Activated CD4-positive, alpha-beta memory T cell treated with anti-CD3 and anti-CD28 coated beads for 36 hours (primary cell): Measurements from ENCODE around the gene DLG5. TPM values are rescaled to one million over a fixed set of nuclear protein-coding genes. Genes with fewer than 3 reads are reported as not detected.

Experiments
- CTCF ChIA-PET: fragments of 350-600 bp; sonication (Branson Sonifier 250); formaldehyde crosslinking; loops from one replicate; lab custom pipeline; 2021; ENCODE audit warnings: antibody characterized with exemption, inconsistent platforms; lab: Charles Lee
- POLR2A ChIA-PET: fragments of 350-600 bp; sonication (Branson Sonifier 250); formaldehyde crosslinking; loops from one replicate; lab custom pipeline; 2021; ENCODE audit warnings: antibody characterized with exemption; lab: Charles Lee
- DNase-seq: peaks from one replicate; pipeline ENCODE4 v3.0.0-alpha.2; 2020
- H3K27ac Mint-ChIP-seq: one replicate; pipeline ENCODE4 v1.8.0; 2021; ENCODE audit warnings: mixed read lengths
- H3K27me3 Mint-ChIP-seq: one replicate; pipeline ENCODE4 v1.8.0; 2021; ENCODE audit warnings: mixed read lengths
- H3K36me3 Mint-ChIP-seq: one replicate; pipeline ENCODE4 v1.8.0; 2021; ENCODE audit warnings: mixed read lengths
- H3K4me1 Mint-ChIP-seq: one replicate; pipeline ENCODE4 v1.8.0; 2021; ENCODE audit warnings: low read depth, mixed read lengths
- H3K4me3 Mint-ChIP-seq: one replicate; pipeline ENCODE4 v1.8.0; 2021; ENCODE audit warnings: mild to moderate bottlenecking, mixed read lengths
- H3K9me3 Mint-ChIP-seq: one replicate; pipeline ENCODE4 v1.8.0; 2021; ENCODE audit warnings: mixed read lengths
- intact Hi-C: fragments of 100-400 bp; cut with micrococcal nuclease; formaldehyde crosslinking; loops from one replicate; pipeline ENCODE4 v1.15.1; 2023
- total RNA-seq, 2 experiments: library from RNA; stranded (reverse); gene quantifications; one replicate each; pipeline ENCODE4 v1.2.3, GENCODE V29; 2021

DLG5 gene
- total RNA-seq, 2 experiments from 2014 or later = 2.6 to 2.9 TPM

GRCh38 chr10:77824908-77825307 lies 101.6 kb downstream of the DLG5 start:
- DNase-seq = no peak
- Mint-ChIP-seq H3K27me3 (no peaks in the 10 kb centered on the region), H3K27ac (no peak overlapping the region), H3K36me3 (no peaks in the 10 kb centered on the region), H3K9me3 (no peaks in the 10 kb centered on the region), H3K4me1 (peaks cover 6% of the 10 kb centered on the region), H3K4me3 (no peak overlapping the region)
- CTCF ChIA-PET = no interaction called here
- POLR2A ChIA-PET = no interaction called here
- intact Hi-C loops = no loop called here

- DNase-seq = no peak
- no peak overlapping the region for H3K27ac Mint-ChIP-seq
- ChIA-PET POLR2A (no interaction called here), CTCF (no interaction called here)
- no peaks in the 10 kb centered on the region for H3K27me3 Mint-ChIP-seq
- no peaks in the 10 kb centered on the region for H3K9me3 Mint-ChIP-seq
- peaks cover 6% of the 10 kb centered on the region for H3K4me1 Mint-ChIP-seq
- intact Hi-C loops = no loop called here
- H3K4me3 Mint-ChIP-seq = no peak overlapping the region
- H3K36me3 Mint-ChIP-seq = no peaks in the 10 kb centered on the region
Observed at GRCh38 chr10:77823811-77824542, 102.6 kb downstream of the DLG5 start.

GRCh38 chr10:77821551-77821950 lies 105.0 kb downstream of the DLG5 start:
- CTCF ChIA-PET = interaction anchor here (1.0 to 1.3 kb wide), 2 partner anchors 15 to 25 kb away, joined by 4 to 5 read pairs; no protein-coding TSS in a partner anchor
- Mint-ChIP-seq H3K9me3 (no peaks in the 10 kb centered on the region), H3K27me3 (no peaks in the 10 kb centered on the region), H3K36me3 (no peaks in the 10 kb centered on the region), H3K4me3 (no peak overlapping the region), H3K4me1 (peaks cover 6% of the 10 kb centered on the region), H3K27ac (no peak overlapping the region)
- intact Hi-C loops = no loop called here
- no peak for DNase-seq
- POLR2A ChIA-PET = no interaction called here

- peaks cover 6% of the 10 kb centered on the region for H3K4me1 Mint-ChIP-seq
- no peak overlapping the region for H3K4me3 Mint-ChIP-seq
- CTCF ChIA-PET = interaction anchor here (1.0 to 1.3 kb wide), 3 partner anchors 16 to 102 kb away, joined by 3 to 5 read pairs (median 4); no protein-coding TSS in a partner anchor
- H3K27ac Mint-ChIP-seq = no peak overlapping the region
- POLR2A ChIA-PET = no interaction called here
- no peaks in the 10 kb centered on the region for H3K27me3 Mint-ChIP-seq
- no peak for DNase-seq
- intact Hi-C loops = no loop called here
- H3K36me3 Mint-ChIP-seq = no peaks in the 10 kb centered on the region
- no peaks in the 10 kb centered on the region for H3K9me3 Mint-ChIP-seq
Observed at GRCh38 chr10:77821036-77821435, 105.5 kb downstream of the DLG5 start.

GRCh38 chr10:77820349-77820748 lies 106.2 kb downstream of the DLG5 start:
- H3K4me1 Mint-ChIP-seq = peaks cover 6% of the 10 kb centered on the region
- intact Hi-C loops = no loop called here
- H3K4me3 Mint-ChIP-seq = no peak overlapping the region
- no peaks in the 10 kb centered on the region for H3K27me3 Mint-ChIP-seq
- ChIA-PET POLR2A (no interaction called here), CTCF (interaction anchor here (1.2 kb wide), 1 partner anchor 101 kb away, joined by 3 read pairs; no protein-coding TSS in a partner anchor)
- H3K9me3 Mint-ChIP-seq = no peaks in the 10 kb centered on the region
- DNase-seq = peak; percentile 23
- no peaks in the 10 kb centered on the region for H3K36me3 Mint-ChIP-seq
- no peak overlapping the region for H3K27ac Mint-ChIP-seq

GRCh38 chr10:77819210-77820112 lies 107.1 kb downstream of the DLG5 start:
- Mint-ChIP-seq H3K4me3 (no peak overlapping the region), H3K27ac (no peak overlapping the region), H3K27me3 (no peaks in the 10 kb centered on the region), H3K9me3 (no peaks in the 10 kb centered on the region), H3K36me3 (no peaks in the 10 kb centered on the region), H3K4me1 (peaks cover 6% of the 10 kb centered on the region)
- CTCF ChIA-PET = interaction anchor here (1.2 kb wide), 1 partner anchor 100 kb away, joined by 3 read pairs; no protein-coding TSS in a partner anchor
- POLR2A ChIA-PET = no interaction called here
- no peak for DNase-seq
- intact Hi-C loops = no loop called here

- no peaks in the 10 kb centered on the region for H3K9me3 Mint-ChIP-seq
- DNase-seq = no peak
- no peaks in the 10 kb centered on the region for H3K36me3 Mint-ChIP-seq
- H3K27me3 Mint-ChIP-seq = no peaks in the 10 kb centered on the region
- intact Hi-C loops = no loop called here
- peaks cover 6% of the 10 kb centered on the region for H3K4me1 Mint-ChIP-seq
- POLR2A ChIA-PET = no interaction called here
- CTCF ChIA-PET = interaction anchor here (0.9 kb wide), 1 partner anchor 107 kb away, joined by 3 read pairs; no protein-coding TSS in a partner anchor
- H3K4me3 Mint-ChIP-seq = no peak overlapping the region
- no peak overlapping the region for H3K27ac Mint-ChIP-seq
Observed at GRCh38 chr10:77818378-77818777, 108.2 kb downstream of the DLG5 start.

- no peak overlapping the region for H3K27ac Mint-ChIP-seq
- H3K36me3 Mint-ChIP-seq = no peaks in the 10 kb centered on the region
- no peaks in the 10 kb centered on the region for H3K9me3 Mint-ChIP-seq
- H3K4me1 Mint-ChIP-seq = peaks cover 6% of the 10 kb centered on the region
- H3K27me3 Mint-ChIP-seq = no peaks in the 10 kb centered on the region
- intact Hi-C loops = no loop called here
- ChIA-PET CTCF (no interaction called here), POLR2A (no interaction called here)
- H3K4me3 Mint-ChIP-seq = no peak overlapping the region
- DNase-seq = no peak
Observed at GRCh38 chr10:77817541-77817940, 109.0 kb downstream of the DLG5 start.

- POLR2A ChIA-PET = no interaction called here
Observed at GRCh38 chr10:77816311-77816710, 110.2 kb downstream of the DLG5 start.

GRCh38 chr10:77812741-77813140 lies 113.8 kb downstream of the DLG5 start:
- intact Hi-C loops = no loop called here
- H3K27ac Mint-ChIP-seq = no peak overlapping the region
- no peak overlapping the region for H3K4me3 Mint-ChIP-seq
- ChIA-PET POLR2A (no interaction called here), CTCF (no interaction called here)
- no peaks in the 10 kb centered on the region for H3K4me1 Mint-ChIP-seq
- no peaks in the 10 kb centered on the region for H3K36me3 Mint-ChIP-seq
- no peak for DNase-seq
- H3K27me3 Mint-ChIP-seq = no peaks in the 10 kb centered on the region
- no peaks in the 10 kb centered on the region for H3K9me3 Mint-ChIP-seq

More at GRCh38 chr10:77816311-77816710, 110.2 kb downstream of the DLG5 start:
- intact Hi-C loops = no loop called here
- Mint-ChIP-seq H3K4me1 (peaks cover 6% of the 10 kb centered on the region), H3K27me3 (no peaks in the 10 kb centered on the region), H3K4me3 (no peak overlapping the region), H3K9me3 (no peaks in the 10 kb centered on the region), H3K36me3 (no peaks in the 10 kb centered on the region), H3K27ac (no peak overlapping the region)
- DNase-seq = no peak
- CTCF ChIA-PET = no interaction called here

GRCh38 chr10:77811831-77812430 lies 114.6 kb downstream of the DLG5 start:
- Mint-ChIP-seq H3K36me3 (no peaks in the 10 kb centered on the region), H3K27ac (no peak overlapping the region), H3K4me3 (no peak overlapping the region), H3K27me3 (no peaks in the 10 kb centered on the region), H3K9me3 (no peaks in the 10 kb centered on the region), H3K4me1 (no peaks in the 10 kb centered on the region)
- no peak for DNase-seq
- intact Hi-C loops = no loop called here
- POLR2A ChIA-PET = no interaction called here
- CTCF ChIA-PET = no interaction called here
